ENCODE measurements around the gene ABCG1. TPM values are rescaled to one million over a fixed set of nuclear protein-coding genes. Genes with fewer than 3 reads are reported as not detected.

Gene ABCG1
- total RNA-seq, 4 donors from 2014 or later = 2.6 to 10.9 (median 3.7) TPM

DNA sequence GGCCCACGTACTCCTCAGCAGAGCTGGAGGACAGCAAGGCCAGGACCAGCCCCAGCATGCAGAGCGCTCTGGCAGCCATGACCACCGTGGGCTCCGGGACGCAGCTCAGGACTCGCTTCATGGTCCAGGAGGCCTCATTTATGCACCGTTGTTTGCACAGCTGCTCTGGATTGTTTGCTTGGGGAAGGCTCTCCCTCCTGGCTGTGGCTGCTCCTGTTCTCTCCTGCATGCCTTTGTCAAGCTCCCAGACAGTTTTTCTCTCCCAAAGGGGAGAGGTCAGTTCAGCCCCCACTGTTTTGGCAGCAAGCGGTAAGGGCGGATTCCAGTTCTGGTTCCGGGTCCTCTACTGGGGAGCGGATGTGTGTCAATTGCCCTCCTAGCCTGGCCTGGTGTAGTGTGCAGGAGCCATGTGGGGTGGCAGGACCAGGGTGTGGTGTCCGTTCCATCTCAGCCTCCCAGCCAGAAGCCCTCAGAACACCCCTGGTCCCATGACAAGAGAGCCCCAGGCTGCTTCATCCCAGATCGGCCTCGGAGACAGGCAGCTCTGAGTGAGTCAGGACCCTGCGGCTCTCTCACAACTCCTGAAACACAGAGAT lies 96.5 kb downstream of the ABCG1 start, which contains the start of gene TFF3:
TSS of gene TFF3 (minus strand) at position 114 of the 596 bp plus-strand sequence. CDS start at position 79, 35 bp downstream.
- Histone ChIP-seq H3K4me1 (peaks cover 0 to 8% (median 0%) of the 10 kb centered on the region in 3 donors), H3K36me3 (no peaks in the 10 kb centered on the region), H3K27ac (no peak within 1 kb of the TSS), H3K27me3 (peaks cover 0 to 27% (median 0%) of the 10 kb centered on the region in 4 donors), H3K9me3 (no peaks in the 10 kb centered on the region), H3K4me3 (peak within 1 kb of the TSS in 1 of 4 donors; percentile 21)
- no peak for DNase-seq
- WGBS, 2 donors = 45 to 46% methylated on average over 6 to 8 of the region's 15 CpGs
- intact Hi-C loops (cut with DNase I) = no loop called here
- TF ChIP-seq POLR2A (IDR thresholded peaks at IDR 0.05) = no peak
- TF ChIP-seq, protein P1, sequence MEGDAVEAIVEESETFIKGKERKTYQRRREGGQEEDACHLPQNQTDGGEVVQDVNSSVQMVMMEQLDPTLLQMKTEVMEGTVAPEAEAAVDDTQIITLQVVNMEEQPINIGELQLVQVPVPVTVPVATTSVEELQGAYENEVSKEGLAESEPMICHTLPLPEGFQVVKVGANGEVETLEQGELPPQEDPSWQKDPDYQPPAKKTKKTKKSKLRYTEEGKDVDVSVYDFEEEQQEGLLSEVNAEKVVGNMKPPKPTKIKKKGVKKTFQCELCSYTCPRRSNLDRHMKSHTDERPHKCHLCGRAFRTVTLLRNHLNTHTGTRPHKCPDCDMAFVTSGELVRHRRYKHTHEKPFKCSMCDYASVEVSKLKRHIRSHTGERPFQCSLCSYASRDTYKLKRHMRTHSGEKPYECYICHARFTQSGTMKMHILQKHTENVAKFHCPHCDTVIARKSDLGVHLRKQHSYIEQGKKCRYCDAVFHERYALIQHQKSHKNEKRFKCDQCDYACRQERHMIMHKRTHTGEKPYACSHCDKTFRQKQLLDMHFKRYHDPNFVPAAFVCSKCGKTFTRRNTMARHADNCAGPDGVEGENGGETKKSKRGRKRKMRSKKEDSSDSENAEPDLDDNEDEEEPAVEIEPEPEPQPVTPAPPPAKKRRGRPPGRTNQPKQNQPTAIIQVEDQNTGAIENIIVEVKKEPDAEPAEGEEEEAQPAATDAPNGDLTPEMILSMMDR (IDR thresholded peaks at IDR 0.05) = no peak

DNA sequence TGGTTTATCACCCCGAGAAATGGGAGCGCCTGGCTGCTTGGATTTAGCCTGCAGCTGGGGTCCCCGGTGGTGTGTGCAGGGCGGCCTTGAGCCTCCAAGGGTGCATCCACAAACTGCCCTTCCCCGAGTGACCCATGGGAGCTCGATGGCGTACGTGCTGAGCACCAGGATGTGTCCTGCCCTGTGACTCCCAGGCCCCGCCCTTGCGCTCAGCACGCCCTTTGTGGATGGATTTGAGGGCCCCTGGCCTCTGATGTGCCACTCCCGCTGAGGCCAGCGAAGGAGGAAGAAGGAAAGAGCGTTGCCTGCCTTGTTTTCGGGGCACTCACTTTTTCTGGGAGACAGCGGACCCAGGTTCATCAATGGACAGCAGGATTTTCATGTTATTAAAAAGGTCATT lies 98.0 kb downstream of the ABCG1 start:
- Histone ChIP-seq H3K36me3 (no peaks in the 10 kb centered on the region), H3K27me3 (peaks cover 0 to 30% (median 0%) of the 10 kb centered on the region in 4 donors), H3K27ac (no peak overlapping the region), H3K4me3 (no peak overlapping the region), H3K9me3 (no peaks in the 10 kb centered on the region), H3K4me1 (peaks cover 0 to 8% (median 0%) of the 10 kb centered on the region in 3 donors)
- TF ChIP-seq POLR2A (IDR thresholded peaks at IDR 0.05) = no peak
- TF ChIP-seq, protein P1 (IDR thresholded peaks at IDR 0.05) = no peak
- 92% methylated on average over 4 to 8 of the region's 16 CpGs for WGBS, 2 donors
- DNase-seq = no peak
- intact Hi-C loops (cut with DNase I) = no loop called here

DNA sequence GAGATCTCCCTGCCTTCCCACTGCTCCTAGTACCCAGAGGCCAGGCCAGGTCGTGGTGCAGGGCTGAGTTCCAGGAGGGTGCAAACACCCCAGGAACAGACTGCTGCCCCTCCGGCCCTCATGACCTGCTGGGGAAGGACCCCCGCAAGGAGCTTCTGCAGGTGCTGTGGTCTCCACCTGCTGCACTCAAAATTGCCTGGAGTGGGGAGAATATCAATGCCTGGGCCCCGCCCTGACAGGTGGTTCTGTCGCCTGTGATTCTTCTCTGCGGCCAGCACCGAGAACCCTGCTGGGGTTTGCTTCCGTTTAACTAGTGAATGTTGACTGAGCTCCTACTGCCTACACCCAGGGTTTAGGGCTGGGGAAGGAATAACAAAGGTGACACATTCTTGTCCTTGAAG lies 98.4 kb downstream of the ABCG1 start:
- no peak overlapping the region for H3K27ac ChIP-seq
- DNase-seq = no peak
- WGBS, 2 donors = no CpG with 5 or more reads among the region's 8 CpGs
- H3K36me3 ChIP-seq = no peaks in the 10 kb centered on the region
- H3K9me3 ChIP-seq = no peaks in the 10 kb centered on the region
- TF ChIP-seq POLR2A (IDR thresholded peaks at IDR 0.05) = no peak
- TF ChIP-seq, protein P1 (IDR thresholded peaks at IDR 0.05) = no peak
- H3K4me1 ChIP-seq = peaks cover 0 to 8% (median 0%) of the 10 kb centered on the region in 3 donors
- intact Hi-C loops (cut with DNase I) = no loop called here
- H3K27me3 ChIP-seq = peaks cover 0 to 31% (median 0%) of the 10 kb centered on the region in 4 donors
- no peak overlapping the region for H3K4me3 ChIP-seq

DNA sequence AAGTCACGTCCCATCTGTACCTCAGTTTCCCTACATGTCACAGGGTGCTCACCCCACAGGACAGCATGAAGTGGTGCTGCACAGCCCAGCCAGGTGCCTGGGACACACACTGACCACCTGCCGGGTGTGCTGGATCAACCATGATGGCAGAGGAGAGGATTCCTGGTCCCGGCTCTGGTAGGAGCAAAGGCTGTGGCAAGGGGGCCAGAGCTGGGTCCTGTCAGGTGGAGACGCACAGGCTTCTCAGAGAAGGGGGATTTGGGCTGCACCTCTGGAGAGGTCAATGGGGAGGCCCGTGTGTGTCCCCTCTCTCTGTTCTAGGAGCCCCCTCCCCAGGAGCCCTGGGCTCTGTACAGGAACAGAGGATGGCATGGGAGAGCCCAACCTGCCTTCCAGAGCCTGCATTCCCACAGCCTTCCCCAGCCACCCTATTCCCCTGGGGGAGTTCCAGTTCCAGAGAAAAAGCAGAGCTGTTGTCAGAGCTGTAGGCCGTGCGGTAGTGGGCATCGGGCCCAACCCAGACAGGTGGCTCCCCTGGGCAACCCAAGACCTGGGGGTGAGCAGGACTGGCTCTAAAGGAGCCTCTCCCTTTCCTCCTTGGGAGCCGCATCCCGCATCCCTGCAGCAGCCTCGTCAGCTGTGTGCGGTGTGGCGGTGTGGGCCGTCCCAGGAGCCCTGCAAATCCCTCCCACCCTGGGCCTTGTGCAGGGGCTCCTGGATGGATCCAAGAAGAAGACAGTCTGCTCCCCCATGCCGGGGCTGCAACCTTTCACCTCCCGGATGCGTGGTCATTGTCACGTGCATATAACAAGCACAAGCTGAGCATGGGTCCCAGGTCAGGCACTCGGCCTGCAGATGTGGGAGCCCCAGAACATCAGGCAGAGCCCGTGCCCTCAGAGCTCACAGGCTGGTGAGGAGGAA lies 99.1 kb downstream of the ABCG1 start:
- no peak for DNase-seq
- TF ChIP-seq POLR2A (IDR thresholded peaks at IDR 0.05) = no peak
- Histone ChIP-seq H3K36me3 (no peaks in the 10 kb centered on the region), H3K4me1 (peaks cover 0 to 8% (median 0%) of the 10 kb centered on the region in 3 donors), H3K4me3 (no peak overlapping the region), H3K27ac (peak overlapping the region in 1 of 4 donors; percentile 2), H3K27me3 (peaks cover 0 to 33% (median 0%) of the 10 kb centered on the region in 4 donors), H3K9me3 (no peaks in the 10 kb centered on the region)
- 88 to 95% methylated on average over 4 to 6 of the region's 20 CpGs for WGBS, 2 donors
- intact Hi-C loops (cut with DNase I) = no loop called here

DNA sequence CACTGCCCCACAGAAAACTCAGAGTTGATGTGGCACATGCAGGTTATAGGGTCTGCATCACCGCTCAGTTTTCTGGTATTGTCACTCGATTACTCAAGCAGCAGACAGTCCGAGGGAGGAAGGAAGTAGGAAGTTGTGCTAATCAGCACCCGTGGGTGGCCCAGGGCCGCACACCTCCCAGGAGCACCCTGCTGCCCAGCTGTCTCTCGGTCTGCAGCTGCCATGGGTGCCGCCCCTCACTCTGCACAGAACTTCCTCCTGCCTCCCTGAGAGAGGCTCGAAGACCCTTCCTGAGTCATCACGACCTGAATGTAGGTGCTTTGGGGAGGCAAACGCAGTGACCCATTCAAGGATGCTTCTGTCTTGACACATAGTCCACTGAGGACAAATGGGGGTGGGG lies 100.4 kb downstream of the ABCG1 start:
- 69 to 77% methylated on average over 4 to 8 of the region's 10 CpGs for WGBS, 2 donors
- Histone ChIP-seq H3K36me3 (no peaks in the 10 kb centered on the region), H3K4me3 (no peak overlapping the region), H3K27me3 (peaks cover 0 to 41% (median 0%) of the 10 kb centered on the region in 4 donors), H3K4me1 (peaks cover 0 to 8% (median 0%) of the 10 kb centered on the region in 3 donors), H3K27ac (no peak overlapping the region), H3K9me3 (no peaks in the 10 kb centered on the region)
- DNase-seq = no peak
- intact Hi-C loops (cut with DNase I) = no loop called here
- TF ChIP-seq, protein P1 (IDR thresholded peaks at IDR 0.05) = no peak
- no peak for TF ChIP-seq POLR2A (IDR thresholded peaks at IDR 0.05)
